CD4-positive, alpha-beta T cell treated with Interleukin-1 beta for 1 hour (primary cell): Measurements from ENCODE around the gene ZNF630.
"Not testable (repeated sequence)": the region's sequence is repeated elsewhere in the genome, so short reads cannot be mapped to it uniquely, and the experiment has no call there.

Source experiments
- DNase-seq, 2 donors: peaks; one replicate each; pipeline ENCODE4 v3.0.0-alpha.2; 2020 to 2022

ZNF630 gene

DNA sequence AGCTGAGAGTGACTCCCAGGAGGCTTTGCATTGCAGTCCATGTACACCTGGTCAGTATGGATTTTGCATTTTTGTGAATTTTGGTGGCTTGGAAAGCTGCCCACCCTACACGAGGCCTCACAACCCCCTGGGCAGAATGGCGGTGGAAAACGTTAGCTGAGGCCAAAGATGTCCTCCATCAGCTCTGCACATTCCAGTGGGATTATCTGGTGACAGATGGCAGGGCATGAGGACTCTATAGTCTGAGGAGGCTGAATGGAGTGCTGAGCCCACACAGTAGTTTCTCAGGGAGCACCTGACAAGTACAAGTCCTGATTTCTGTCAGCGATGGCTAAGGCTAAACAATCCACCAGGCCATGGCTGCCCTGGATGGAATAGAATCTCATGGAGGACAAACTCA, 43.9 kb downstream of the ZNF630 start:
- not testable (repeated sequence) for DNase-seq

- peak; percentile 43 to 59 for DNase-seq
Observed at GRCh38 chrX:48025561-48025960, 45.9 kb downstream of the ZNF630 start.

DNA sequence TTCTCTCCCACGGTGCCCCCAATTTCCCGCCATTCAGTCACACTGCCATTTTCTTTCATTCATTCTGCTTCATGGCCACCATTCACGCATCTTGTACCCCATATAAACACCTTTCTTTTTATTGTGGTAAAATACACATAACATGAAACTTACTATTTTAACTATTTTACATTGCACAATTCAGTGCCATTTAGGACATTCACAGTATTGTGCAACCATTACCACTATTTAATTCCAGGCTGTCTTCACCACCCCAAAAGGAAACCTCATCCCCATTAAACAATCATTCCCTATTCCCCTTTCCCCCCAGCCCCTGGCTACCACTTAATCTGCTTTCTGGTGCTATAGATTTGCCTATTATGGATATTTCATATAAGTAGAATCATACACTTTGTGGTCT, 48.7 kb downstream of the ZNF630 start:
- no peak for DNase-seq

- no peak for DNase-seq
Observed at GRCh38 chrX:48022100-48022499, 49.3 kb downstream of the ZNF630 start.

DNA sequence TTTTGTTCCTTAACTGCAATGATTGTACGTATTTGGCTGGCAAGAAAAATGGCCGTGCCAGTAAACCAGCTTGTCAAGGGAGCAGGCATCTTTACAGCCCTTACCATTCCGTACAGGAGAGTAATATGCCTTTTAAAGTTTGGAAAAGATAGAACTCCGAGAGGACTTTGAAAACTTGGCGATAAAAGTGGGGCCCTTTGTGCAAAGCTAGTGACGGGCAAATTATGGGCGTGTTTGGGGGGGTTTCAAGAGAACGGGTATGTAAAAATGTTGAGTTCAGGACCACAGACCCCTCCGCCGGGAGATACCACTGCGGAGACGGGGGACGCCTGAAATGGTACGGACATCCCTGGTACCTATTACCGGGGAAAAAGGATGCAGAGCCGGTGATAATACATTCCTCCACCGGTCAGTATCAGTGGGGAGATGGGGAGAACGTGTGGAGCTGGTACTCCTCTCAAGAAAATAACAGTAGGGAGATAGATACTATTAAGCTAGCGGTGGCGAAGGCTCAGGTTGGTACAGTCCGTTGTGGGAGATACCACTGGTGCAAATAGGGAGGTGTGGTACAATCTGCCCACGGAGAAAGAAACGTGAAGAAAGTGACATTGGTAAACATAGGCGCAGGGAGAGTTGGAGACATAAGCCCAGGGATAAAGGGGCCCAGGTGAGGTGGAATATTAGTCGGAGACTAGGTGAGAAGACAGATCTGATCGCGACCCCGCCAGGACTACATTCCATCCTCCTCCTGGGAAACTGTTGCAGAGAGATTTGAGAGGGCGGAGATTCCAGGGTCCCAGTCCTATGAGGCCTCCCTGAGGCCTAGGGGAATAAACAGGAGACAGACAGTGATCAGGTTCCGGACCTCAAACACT, 50.2 kb downstream of the ZNF630 start:
- peak; percentile 75 to 80 for DNase-seq

GRCh38 chrX:48020472-48020871, 51.0 kb downstream of the ZNF630 start:
- peak; percentile 13 to 31 for DNase-seq

GRCh38 chrX:48019892-48020291, 51.5 kb downstream of the ZNF630 start:
- DNase-seq: not testable (repeated sequence)

DNA sequence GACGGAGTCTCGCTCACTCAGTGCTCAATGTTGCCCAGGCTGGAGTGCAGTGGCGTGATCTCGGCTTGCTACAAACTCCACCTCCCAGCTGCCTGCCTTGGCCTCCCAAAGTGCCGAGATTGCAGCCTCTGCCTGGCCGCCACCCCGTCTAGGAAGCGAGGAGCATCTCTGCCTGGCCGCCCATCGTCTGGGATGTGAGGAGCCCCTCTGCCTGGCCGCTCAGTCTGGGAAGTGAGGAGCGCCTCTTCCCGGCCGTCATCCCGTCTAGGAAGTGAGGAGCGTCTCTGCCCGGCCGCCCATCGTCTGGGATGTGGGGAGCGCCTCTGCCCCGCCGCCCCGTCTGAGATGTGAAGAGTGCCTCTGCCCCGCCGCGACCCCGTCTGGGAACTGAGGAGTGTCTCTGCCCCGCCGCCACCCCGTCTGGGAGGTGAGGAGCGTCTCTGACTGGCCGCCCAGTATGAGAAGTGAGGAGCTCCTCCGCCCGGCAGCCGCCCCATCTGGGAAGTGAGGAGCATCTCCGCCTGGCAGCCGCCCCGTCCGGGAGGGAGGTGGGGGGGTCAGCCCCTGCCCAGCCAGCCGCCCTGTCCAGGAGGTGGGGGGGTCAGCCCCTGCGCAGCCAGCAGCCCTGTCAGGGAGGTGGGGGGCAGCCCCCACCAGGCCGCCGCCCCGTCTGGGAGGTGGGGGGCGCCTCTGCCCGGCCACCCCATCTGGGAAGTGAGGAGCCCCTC, 54.7 kb downstream of the ZNF630 start:
- not testable (repeated sequence) for DNase-seq

GRCh38 chrX:48009445-48009960, 61.9 kb downstream of the ZNF630 start:
- not testable (repeated sequence) for DNase-seq
